Stimulated activated CD4-positive, alpha-beta T cell treated with anti-CD3 and anti-CD28 coated beads, Interleukin-15, amount 100 ng/mL, for 48 hours (primary cell): ENCODE data around the gene C22orf39.

ENCODE experiments used
- DNase-seq, 2 donors: peaks; one replicate each; pipeline ENCODE4 v3.0.0-alpha.2; 2020; ENCODE audit warnings: low read depth in 2 of 2

The C22orf39 gene

DNA sequence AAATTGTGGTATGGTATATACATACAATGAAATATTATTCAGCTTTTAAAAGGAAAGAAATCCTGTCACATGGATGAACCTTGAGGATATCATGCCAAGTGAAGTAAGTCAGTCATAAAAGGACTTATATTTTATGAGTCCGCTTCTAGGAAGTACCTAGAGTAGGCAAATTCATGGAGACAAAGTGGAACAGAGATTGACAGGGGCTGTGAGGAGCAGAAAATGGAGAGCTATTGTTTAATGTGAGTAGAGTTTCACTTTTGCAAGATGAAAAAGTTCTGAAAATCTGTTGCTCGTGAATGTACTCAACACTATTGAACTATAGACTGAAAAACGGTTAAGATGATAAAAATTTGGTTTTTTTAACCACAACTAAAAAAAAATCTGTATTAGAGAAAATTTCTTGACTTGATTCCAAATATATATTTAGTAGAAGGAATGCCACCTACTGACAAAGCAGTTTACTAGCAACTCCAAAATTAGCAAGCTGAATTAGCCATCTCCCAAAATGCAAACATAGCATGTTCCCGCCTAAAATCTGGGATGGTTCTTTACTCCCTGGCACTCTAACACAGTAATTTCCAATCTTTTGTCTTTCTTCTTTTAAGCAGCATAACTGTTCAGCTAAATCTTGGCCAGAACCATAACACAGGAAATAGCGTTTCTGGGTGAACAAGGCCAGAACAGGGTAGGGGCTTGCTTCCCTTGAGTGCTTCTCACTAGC, 30.0 kb upstream of the C22orf39 start:
- no peak for DNase-seq

DNA sequence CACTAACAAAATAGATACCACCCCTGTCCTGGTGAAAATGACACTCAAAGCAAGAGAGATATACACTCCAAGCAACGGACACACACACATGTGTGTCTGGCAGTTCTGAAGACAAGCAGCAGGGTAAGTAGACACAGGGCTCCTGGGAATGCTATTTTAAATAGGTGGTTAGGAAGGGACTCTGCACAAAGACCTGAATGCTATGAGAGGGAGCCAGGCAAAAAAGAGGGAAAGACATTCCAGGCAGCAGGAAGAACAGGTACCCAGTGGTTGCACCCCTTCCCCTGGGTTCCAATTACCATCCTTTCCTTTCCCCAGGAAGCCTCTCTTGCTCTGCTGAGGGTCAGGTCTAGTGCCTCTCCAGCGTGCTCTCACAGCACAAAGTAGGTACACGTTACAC, 28.5 kb upstream of the C22orf39 start:
- DNase-seq: no peak

DNA sequence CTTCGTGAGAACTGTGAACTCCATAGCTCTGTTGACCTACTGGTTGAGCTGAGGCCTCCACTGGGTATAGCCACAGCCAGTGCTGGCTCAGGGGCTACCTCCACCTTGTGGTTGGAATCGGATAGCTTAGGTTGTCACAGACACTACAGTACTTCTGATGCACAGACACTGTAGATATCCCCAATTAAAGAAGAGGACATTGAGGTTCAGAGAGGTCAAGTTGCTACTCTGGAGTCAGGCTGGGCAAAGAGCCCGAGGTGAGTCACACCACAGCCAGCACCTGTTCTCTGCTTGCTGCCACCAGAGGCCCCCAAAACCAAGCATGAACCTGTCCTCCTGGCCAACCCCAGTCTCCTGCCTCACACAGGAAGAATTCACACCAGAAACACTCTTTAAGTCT, 26.1 kb upstream of the C22orf39 start:
- DNase-seq: no peak

DNA sequence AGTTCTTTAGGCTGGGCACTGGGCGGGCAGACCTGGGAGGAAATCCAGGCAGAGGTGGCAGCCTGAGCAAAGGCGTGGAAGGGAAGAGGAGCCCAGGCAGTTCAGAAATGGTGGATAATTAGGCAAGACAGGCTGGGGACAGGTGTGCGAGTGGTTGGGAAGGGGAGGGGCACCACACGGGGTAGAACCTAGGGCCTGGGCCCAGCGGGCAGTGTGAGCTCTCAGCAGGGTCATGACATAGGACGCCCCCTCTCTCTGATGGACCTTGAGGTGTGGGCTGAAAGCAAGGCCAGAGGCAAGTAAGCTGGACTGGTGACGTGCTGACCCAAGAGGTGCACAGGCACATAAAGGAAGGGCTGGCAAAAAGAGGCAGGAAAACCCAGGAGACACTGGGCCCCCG, 24.7 kb upstream of the C22orf39 start:
- no peak for DNase-seq

DNA sequence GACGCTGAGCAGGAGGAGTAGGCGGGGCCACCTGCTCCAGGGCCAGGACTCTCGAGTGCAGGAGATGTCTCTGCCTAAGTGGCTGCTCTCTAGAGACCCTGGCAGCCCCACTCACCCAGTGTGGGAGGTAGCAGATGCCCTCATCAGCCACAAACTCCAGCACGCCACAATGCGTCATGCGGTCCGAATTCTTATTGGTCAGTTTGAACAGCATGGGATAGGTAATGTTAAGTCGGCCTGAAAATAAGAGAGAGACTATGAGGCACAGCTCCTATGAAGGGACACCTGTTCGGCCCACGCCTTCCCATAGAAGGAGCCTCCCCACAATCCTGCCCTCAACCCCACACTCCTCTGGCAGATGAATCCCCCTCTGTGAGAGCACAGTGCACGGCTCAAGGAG, 24.1 kb upstream of the C22orf39 start:
- DNase-seq: no peak

DNA sequence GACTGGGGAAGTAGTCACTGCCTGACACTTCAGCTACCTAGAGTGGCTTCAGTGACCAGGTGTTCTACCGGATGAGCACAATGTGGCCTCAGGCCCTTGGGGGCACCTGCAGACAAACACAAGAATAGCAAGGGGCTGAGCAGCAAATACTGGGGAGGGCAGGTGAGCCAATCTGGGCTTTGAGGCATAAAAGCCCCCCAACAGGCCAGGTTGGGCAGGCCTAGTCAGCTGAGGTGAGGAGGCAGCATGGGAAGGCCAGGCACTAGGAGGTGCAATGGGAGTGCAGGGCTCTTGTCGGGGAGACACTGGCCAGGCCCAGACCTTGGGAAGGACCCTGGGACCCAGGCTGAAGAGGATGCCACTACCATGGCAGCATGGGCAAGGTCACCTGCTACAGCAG, 22.5 kb upstream of the C22orf39 start:
- DNase-seq: no peak

DNA sequence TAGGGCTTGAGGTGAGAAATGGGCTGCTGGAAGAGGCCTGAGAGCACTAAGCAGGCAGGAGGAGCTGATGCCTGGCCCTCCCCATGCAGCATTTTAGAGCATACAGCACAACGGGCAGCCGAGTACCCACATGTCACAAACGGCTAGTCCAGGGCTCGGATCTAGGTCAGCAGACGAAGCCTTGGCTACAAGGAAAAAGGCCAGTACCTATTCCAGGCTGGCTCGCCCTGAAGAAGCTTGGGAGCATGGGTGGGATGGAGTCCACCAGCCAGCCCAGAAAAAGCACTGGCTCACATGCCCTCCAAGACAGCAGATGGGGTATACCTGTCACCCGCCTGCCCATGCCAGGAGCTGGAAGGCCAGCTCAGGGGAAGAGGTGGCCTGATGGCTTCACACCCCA, 21.9 kb upstream of the C22orf39 start:
- no peak for DNase-seq

DNA sequence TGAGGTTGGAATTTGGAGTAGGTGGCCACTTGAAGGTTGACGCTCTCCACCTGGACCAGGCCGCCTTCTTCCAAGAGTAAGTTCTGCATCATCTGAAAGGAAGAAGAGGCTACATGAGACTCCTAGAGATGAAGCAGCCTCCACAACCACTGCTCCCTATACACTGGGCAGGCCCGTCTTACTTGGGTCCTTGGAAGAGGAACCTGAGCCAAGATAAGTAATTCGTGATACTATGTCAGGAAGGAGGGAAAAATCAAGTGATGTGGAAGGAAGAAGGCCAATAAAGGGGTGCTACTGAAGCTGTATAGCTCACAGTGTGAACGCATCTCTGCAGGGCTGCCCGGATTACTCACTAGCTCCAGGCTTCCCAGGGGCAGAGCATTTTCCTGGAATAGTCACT, 20.4 kb upstream of the C22orf39 start:
- DNase-seq: no peak

DNA sequence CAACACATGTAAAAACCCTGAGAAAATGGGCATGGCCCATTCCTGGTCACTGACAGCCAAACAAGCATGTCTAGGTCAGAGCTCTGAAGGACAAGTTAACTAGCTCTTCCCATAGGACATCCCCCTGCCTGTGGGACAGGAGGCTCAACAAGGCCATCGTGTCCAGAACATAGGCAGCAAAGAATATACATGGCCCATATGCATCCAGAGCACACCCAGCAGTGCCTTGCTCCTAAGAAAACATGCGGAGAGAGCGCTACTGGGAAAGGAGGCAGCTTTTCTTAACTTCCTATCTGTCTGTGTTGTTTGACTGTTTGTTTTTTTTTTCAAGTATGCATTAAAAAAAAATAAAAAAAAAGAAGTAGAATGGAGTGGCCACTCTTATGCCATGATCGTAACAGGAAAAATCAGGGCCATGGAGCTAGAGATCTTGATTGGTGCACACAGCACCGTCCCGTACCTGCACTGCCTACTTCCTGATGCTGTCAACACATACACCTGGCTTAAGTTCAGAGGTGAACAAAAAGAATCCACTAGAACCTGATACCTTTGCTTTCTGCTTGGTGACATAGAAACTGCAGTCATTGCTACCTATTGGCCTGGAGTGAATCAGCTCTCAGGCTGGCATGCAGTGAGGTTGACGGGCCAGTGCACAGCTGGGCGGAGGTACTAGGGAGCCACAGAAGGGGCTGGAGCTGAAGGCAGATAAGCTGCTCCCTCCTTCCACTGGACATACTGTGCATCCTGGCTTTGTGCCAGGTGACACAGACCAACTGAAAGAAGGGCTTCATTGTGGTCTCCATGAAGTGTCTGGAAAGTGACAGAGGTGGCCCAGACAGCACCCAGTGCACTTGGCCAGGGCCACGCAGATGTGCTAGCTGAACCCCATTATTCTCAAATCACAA, 19.6 kb upstream of the C22orf39 start:
- no peak for DNase-seq

DNA sequence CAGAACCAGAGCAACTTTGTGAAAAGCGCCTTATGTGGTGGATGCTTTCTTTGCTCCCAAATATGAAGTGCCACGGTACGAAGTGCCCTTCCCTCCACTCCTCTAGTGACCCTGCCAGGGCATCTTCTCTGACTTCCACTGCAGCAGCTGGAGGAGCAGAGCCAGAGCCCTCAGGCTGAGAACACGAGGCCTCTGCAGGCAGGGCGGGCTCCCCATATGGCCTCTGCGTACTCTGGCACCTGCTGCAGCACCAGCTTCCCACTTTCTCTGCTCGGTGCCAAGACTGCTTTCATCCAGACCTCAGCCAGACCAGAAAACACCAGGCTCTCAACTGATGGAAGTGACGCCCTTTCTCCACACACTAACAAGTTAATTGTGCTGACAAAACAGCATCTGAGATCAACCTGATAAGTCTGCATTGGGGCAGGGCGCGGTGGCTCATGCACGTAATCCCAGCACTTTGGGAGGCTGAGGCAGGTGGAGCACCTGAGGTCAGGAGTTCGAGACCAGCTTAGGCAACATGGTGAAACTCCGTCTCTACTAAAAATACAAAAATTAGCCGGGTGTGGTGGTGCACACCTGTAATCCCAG, 18.7 kb upstream of the C22orf39 start:
- no peak for DNase-seq

DNA sequence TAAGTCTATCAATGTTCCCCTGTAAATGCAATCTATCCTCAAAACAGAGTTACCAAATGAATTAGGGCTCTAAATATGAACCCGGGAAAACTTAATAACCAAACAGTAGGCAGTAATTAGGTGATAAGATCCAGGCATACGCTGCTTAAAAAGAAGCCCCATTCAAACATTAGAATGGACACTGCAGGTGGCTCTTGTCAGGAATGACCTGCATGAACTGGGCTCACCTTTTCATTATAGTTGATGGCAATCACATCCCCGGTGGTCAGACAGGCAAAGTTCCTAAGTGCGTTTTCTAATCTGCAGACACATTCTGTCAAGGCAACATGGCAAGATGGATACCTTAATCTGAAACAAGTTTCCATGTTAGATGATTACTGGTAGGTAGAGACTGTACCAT, 17.5 kb upstream of the C22orf39 start:
- DNase-seq: no peak

DNA sequence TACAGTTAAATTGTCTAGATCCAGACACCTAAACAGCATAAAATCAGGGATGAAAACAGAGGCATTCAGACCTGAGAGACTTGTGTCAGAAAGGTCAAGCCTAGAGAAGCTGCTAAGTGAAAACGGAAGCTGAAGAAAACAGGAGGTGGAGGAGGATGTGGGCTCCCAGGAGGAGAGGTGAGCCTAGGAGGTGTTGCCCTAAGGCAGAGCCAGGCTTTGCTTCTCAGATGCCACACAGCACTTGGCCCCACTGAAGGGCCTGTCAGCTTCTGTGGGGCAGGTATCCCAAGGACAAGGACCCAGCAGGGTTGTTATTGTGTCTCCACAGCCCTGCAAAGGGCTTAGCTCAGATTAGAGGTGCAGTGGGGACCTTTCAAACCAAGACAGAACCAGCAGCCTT, 17.0 kb upstream of the C22orf39 start:
- no peak for DNase-seq

DNA sequence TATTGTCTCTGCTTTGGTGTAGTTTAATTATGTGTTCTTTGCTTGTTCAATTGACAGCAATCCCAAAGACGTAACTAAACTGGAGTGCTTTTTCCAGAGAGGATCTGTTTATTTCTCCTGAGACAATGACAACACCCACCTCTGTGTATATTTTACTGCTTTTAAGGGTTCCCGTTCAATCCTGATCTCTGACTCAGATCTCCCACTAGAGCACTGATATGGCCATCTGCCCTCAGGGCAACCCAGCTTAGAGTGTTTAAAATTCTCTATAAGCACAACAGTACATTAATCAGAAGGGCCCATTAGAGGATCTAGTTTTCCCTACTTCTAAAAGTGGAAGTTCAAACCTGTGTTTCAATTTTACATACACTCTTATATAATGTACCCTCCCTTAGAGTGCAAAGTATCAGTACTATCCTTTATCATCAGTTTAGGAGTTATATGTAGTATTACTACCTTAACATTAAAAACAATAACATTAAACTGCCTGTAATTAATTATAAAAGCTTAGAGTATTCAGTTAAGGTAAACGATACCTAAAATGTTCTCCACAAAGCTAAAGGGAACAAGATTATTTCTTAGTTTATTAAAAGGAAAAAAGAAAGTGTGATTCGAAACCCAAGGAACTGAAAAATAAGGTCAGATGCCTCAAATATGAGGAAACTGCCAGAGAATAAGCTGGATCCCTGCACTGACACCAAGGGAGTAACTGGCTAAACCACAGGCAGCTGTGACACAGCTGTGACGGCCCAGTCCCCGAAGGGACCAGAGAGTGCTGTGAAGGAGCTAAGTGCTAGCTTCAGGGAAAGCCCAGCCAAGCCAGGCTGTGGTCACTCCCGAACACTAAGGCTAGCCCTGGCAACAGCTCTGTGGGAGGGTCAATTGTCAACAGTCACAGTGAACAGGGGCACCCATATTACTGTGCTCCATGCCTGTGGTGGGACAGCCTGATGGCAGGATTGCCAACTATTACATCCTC, 16.3 kb upstream of the C22orf39 start:
- no peak for DNase-seq

DNA sequence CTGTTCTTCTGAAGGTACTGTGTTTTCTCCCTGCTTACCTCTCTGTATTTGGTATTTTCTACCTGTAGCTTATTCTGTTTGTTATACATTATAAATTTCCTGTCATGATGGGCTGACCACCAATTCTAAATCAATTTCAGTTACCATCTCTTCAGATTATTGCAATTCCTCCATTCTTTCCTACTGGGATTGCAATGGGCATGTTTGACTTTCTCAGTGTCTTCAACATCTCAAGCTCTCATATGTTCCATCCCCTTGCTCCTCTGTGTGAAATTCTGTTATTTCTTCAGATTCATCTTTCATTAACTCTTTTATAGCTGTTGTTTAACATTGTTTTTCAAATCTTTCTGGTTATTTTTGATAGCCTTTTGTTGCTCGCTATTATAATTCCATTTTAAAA, 15.5 kb upstream of the C22orf39 start:
- DNase-seq: no peak

DNA sequence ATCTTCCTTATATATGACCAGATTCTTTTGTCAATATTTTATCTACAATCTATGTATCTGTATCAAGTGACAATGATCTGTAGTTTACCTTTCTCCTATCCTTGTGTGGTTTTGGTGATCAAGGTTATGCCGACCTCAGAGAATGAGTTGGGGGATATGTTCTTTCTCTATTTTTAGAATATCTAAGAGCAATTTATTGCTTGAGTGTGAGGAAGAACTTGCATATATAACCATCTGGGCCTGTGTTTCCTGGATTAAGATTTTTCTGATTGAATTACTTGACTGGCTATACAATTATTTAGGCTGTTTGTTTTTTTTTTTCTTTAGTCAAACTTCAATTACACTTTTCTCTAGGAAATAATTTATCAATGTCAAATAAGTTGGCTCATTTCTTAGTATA, 14.0 kb upstream of the C22orf39 start:
- no peak for DNase-seq

DNA sequence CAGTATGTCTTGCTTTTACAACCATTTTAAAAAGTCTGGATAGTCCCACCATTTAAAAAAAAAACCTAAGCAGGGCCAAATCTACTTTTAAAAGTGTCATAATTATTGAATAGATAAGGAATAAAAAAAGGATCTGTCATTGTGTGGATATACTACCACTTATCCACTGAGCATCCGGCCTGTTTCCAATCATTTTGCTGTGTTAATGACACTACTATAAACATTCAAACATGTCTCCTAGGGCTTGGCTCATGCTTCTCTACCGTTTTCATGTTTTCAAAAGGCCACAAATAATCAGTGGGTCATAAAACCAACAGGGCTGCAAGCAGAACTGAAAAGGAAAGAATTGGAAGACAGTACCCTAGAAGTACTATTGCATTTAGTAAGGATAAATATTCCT, 12.5 kb upstream of the C22orf39 start:
- DNase-seq: no peak

DNA sequence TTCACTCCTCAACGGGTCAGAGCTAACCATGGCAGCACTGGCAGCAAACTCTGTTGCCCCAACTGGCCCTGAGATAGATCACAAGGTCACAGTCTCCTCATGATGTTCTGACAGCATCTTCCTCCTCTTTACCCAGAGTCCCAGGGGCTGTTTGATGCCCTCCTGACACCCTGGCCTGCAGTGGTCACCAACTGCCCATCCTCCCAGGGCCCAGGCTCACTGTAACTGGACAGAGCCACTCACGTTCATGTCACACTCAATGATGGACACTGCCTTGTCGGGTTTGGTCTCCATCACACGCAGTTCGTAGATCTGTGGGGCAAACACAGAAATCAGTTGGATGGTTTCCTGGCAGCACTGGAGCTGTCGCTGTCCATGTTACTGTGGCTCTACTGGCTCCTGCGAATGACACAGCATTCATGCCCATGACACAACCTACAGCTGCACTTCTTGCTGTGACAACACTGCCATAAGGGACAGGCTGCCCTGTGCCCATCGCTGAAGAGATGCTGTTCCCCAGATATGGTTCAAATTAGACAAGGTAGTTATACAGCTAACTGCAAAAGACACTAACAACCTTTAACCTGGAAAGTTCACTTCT, 10.4 kb upstream of the C22orf39 start:
- no peak for DNase-seq

DNA sequence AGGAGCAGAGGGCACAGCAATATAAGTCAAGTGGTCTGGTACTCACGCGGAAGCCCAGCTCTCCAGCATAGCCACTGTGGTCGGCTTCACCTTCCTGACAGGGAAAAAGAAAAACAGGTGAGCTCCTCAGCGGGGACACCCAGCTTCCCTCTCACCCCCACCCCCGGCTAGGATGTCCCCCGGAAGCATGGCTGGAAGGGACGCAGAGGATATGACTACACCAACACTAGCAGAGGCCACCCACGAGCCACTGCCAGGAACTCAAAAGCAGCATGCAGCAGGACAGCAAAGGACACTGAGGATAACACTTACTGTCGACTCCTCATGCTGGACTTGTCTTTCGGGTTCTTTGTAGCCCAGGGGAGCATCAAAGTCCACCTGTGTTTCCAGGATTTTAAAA, 9.0 kb upstream of the C22orf39 start:
- no peak for DNase-seq

DNA sequence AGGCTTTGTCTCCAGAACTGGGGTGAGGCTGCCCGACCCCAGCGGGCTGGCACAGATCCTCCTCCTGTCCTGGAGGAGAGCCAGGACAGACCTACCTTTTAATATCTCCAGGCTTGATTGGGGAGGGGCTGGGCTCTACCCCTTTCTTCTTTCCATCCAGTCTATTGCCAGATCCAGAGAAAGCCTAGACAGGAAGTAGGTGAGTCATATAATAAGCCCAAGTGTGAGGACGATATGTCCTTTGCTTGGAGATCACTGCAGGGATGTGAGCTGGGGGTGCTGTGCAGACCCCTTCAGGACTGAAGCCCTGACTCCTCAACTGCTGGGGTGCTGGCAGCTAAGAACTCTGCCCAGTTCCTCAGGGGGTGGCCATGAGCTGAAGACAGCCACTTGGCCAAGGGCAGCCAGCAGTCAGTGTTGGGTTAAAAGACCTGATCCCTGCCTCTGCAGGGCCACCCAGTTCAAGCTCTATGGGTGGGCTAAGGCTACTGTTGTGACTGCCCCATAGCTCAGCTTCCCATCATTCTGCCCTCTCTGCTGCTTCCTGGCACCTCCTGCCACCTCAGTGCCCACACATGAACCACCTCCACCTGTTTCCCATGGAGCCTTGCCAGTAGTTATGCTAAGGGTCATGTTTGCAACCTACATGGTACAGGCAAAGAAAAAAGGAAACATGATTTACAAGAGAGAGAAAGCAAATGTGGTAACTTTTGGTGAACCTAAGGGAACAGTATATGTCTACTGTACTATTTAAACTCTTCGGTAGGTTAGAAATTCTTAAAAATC, 8.3 kb upstream of the C22orf39 start:
- no peak for DNase-seq

DNA sequence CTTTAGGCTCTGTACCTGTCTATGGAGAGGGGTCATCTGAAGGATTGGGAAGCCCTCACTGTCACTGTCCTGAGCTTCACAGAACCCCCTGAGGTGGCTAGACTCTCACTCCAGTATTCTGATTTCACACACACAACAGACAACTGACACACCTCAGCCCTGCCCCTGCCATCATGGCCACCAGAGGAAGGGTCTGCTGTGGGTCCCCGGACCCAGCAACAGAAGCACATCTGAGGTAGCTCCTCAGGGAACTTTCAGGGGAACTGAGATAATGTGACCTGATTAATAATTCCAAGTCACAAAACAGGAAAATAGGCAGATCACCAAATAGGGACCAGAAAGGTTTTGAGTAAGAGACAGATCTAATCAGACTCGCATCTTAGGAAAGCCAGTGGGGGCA, 7.5 kb upstream of the C22orf39 start:
- DNase-seq: no peak

DNA sequence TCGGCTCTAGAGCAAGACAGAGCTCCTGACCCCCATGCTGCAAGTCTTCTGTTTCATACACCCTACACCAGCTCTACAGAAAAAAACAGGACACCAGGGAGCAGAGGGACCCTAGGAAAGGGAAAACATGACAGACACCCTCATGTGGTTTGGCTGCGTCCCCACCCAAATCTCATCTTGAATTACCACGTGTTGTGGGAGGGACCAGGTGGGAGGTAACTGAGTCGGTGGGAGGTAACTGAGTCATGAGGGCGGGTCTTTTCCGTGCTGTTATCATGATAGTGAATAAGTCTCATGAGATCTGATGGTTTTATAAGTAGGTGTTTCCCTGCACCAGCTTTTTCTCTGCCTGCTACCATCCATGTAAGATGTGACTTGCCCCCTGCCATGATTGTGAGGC, 6.6 kb upstream of the C22orf39 start:
- DNase-seq: no peak
